ENCODE data around the gene TMEM43.

Gene TMEM43

DNA sequence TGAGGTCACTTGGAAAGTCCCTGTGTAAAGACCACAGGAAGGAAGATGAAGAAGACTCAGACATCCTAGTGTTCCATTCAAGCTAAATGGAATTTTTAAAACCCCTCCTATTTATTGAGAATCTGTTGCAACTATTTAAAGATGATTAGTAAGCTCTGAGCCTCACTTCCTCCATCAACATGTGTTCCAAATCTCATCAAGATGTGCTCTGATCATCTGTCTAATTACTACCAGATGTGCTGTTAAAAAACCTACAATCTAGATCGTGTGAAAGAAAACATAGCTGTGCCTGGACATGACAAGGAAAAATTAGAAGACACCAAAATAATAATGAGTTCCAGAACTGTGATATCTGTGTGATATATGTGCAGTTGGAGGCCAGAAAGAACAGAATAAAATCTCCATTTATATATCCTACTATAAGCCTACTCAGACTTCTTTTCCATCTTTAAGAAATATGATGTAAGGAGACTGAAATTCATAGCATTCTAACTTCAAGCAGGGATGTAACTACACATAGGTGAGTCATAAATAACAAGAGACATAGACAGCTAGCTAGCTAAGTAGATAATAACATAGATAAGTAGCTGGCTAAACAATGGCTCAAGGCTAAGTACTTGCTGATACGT is 45.8 kb downstream of the TMEM43 start:
- Histone ChIP-seq H3K27ac (replicated peaks; ENCODE audit: low read length) (no peak overlapping the region), H2AK5ac (ENCODE audit: low read depth, low read length) (no peak overlapping the region), H3K9me3 (replicated peaks in 1 of 2; ENCODE audit: control insufficient read depth in 2 of 2, insufficient read depth in 1 of 2, low read depth in 1 of 2, low read length in 2 of 2) (no peaks in the 10 kb centered on the region), H3K4ac (ENCODE audit: low read length) (no peak overlapping the region), H3K4me1 (ENCODE audit: control insufficient read depth in 2 of 2, insufficient read depth in 1 of 2, low read depth in 1 of 2, low read length in 2 of 2) (peaks cover 0 to 4% of the 10 kb centered on the region in 2 donors), H3K9ac (ENCODE audit: low read depth, low read length, poor library complexity) (no peak overlapping the region), H4K91ac (ENCODE audit: low read depth, low read length, poor library complexity) (no peak overlapping the region), H3K27me3 (ENCODE audit: control insufficient read depth in 3 of 3, insufficient read depth in 3 of 3, low read depth in 1 of 3, low read length in 3 of 3) (no peaks in the 10 kb centered on the region), H2AFZ (ENCODE audit: low read length) (no peak overlapping the region), H3K4me2 (ENCODE audit: insufficient read depth, low read length, poor library complexity, severe bottlenecking) (no peak overlapping the region), H3K4me3 (ENCODE audit: low read length in 2 of 2) (no peak overlapping the region), H2BK120ac (ENCODE audit: low read depth, low read length) (no peak overlapping the region), H3K79me1 (ENCODE audit: low read depth, low read length) (no peaks in the 10 kb centered on the region), H3K14ac (ENCODE audit: low read length) (no peak overlapping the region), H3K18ac (ENCODE audit: low read length) (no peak overlapping the region), H3K36me3 (replicated peaks in 1 of 2; ENCODE audit: control insufficient read depth in 2 of 2, insufficient read depth in 2 of 2, low read length in 2 of 2) (peaks cover 40 to 79% of the 10 kb centered on the region in 2 donors), H2BK5ac (ENCODE audit: low read length) (no peak overlapping the region), H2BK12ac (ENCODE audit: low read length) (no peak overlapping the region), H2BK15ac (ENCODE audit: low read length) (no peak overlapping the region), H3K23ac (ENCODE audit: low read depth, low read length, poor library complexity) (no peak overlapping the region), H4K8ac (ENCODE audit: low read depth, low read length) (no peak overlapping the region)
- WGBS, 2 donors (ENCODE audit: extremely low coverage in 2 of 2, insufficient read length in 2 of 2, insufficient replicate concordance in 1 of 2) = no CpG with 5 or more reads among the region's 2 CpGs
- DNase-seq (ENCODE audit: low spot score) = no peak

DNA sequence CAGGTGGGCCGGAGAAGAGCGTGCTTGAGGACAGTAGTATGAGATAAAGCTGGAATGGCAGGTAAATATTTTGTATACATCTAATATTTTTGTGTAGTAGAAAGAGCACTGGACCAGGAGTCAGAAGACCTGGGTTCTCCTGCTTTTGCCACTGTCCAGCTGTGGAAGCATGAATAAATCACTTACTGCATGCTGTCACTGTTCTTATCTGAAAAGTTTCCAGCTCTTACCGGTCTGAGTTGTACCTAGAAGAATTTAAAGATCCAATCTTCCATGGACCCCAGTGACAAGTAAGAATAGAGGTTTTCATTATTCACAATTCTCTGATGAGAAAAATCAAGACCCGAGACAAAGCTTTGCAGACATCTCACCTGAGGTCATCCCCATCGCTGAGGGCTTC is 47.6 kb downstream of the TMEM43 start:
- no peak overlapping the region for H2BK15ac ChIP-seq (ENCODE audit: low read length)
- H3K4me3 ChIP-seq (ENCODE audit: low read length in 2 of 2) = no peak overlapping the region
- WGBS, 2 donors (ENCODE audit: extremely low coverage in 2 of 2, insufficient read length in 2 of 2, insufficient replicate concordance in 1 of 2) = no CpG with 5 or more reads among the region's 5 CpGs
- H3K79me1 ChIP-seq (ENCODE audit: low read depth, low read length) = no peaks in the 10 kb centered on the region
- H4K8ac ChIP-seq (ENCODE audit: low read depth, low read length) = no peak overlapping the region
- H4K91ac ChIP-seq (ENCODE audit: low read depth, low read length, poor library complexity) = no peak overlapping the region
- no peak overlapping the region for H3K18ac ChIP-seq (ENCODE audit: low read length)
- no peak overlapping the region for H3K14ac ChIP-seq (ENCODE audit: low read length)
- no peaks in the 10 kb centered on the region for H3K27me3 ChIP-seq (ENCODE audit: control insufficient read depth in 3 of 3, insufficient read depth in 3 of 3, low read depth in 1 of 3, low read length in 3 of 3)
- no peak overlapping the region for H3K27ac ChIP-seq (replicated peaks; ENCODE audit: low read length)
- no peak overlapping the region for H3K9ac ChIP-seq (ENCODE audit: low read depth, low read length, poor library complexity)
- DNase-seq (ENCODE audit: low spot score) = no peak
- H3K4me2 ChIP-seq (ENCODE audit: insufficient read depth, low read length, poor library complexity, severe bottlenecking) = no peak overlapping the region
- H2BK5ac ChIP-seq (ENCODE audit: low read length) = no peak overlapping the region
- no peaks in the 10 kb centered on the region for H3K9me3 ChIP-seq (replicated peaks in 1 of 2; ENCODE audit: control insufficient read depth in 2 of 2, insufficient read depth in 1 of 2, low read depth in 1 of 2, low read length in 2 of 2)
- H3K4ac ChIP-seq (ENCODE audit: low read length) = no peak overlapping the region
- no peak overlapping the region for H2AFZ ChIP-seq (ENCODE audit: low read length)
- H3K36me3 ChIP-seq (replicated peaks in 1 of 2; ENCODE audit: control insufficient read depth in 2 of 2, insufficient read depth in 2 of 2, low read length in 2 of 2) = peaks cover 31 to 69% of the 10 kb centered on the region in 2 donors
- H3K23ac ChIP-seq (ENCODE audit: low read depth, low read length, poor library complexity) = no peak overlapping the region
- no peak overlapping the region for H2BK12ac ChIP-seq (ENCODE audit: low read length)
- no peak overlapping the region for H2AK5ac ChIP-seq (ENCODE audit: low read depth, low read length)
- H3K4me1 ChIP-seq (ENCODE audit: control insufficient read depth in 2 of 2, insufficient read depth in 1 of 2, low read depth in 1 of 2, low read length in 2 of 2) = peaks cover 2 to 7% of the 10 kb centered on the region in 2 donors
- no peak overlapping the region for H2BK120ac ChIP-seq (ENCODE audit: low read depth, low read length)

DNA sequence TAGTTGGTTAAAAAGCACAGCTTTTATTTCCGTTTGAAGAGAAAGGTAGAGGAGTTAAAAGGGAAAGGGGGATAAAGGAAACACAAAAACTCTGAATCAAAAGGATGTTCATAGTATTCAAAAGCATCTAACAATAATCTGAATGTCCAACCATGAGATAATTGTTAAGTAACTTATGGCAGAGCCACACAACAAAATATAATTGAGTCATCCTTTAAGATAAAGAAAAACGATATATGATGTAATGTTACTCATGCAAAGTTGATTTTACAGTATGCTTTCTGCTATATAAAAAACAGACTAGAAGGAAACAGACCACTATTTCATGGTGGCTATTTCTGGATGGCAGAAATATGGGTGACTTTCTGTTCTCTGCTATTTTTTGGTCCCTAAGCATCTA is 49.6 kb downstream of the TMEM43 start:
- H3K27me3 ChIP-seq (ENCODE audit: control insufficient read depth in 3 of 3, insufficient read depth in 3 of 3, low read depth in 1 of 3, low read length in 3 of 3) = no peaks in the 10 kb centered on the region
- no peak overlapping the region for H4K91ac ChIP-seq (ENCODE audit: low read depth, low read length, poor library complexity)
- no peak overlapping the region for H3K18ac ChIP-seq (ENCODE audit: low read length)
- no peak overlapping the region for H3K9ac ChIP-seq (ENCODE audit: low read depth, low read length, poor library complexity)
- H2BK5ac ChIP-seq (ENCODE audit: low read length) = no peak overlapping the region
- no peak for DNase-seq (ENCODE audit: low spot score)
- H3K23ac ChIP-seq (ENCODE audit: low read depth, low read length, poor library complexity) = no peak overlapping the region
- no CpG with 5 or more reads among the region's 2 CpGs for WGBS, 2 donors (ENCODE audit: extremely low coverage in 2 of 2, insufficient read length in 2 of 2, insufficient replicate concordance in 1 of 2)
- H3K4me2 ChIP-seq (ENCODE audit: insufficient read depth, low read length, poor library complexity, severe bottlenecking) = no peak overlapping the region
- no peaks in the 10 kb centered on the region for H3K79me1 ChIP-seq (ENCODE audit: low read depth, low read length)
- H2BK15ac ChIP-seq (ENCODE audit: low read length) = no peak overlapping the region
- no peak overlapping the region for H3K4ac ChIP-seq (ENCODE audit: low read length)
- no peaks in the 10 kb centered on the region for H3K9me3 ChIP-seq (replicated peaks in 1 of 2; ENCODE audit: control insufficient read depth in 2 of 2, insufficient read depth in 1 of 2, low read depth in 1 of 2, low read length in 2 of 2)
- H3K4me1 ChIP-seq (ENCODE audit: control insufficient read depth in 2 of 2, insufficient read depth in 1 of 2, low read depth in 1 of 2, low read length in 2 of 2) = peaks cover 4 to 9% of the 10 kb centered on the region in 2 donors
- H3K36me3 ChIP-seq (replicated peaks in 1 of 2; ENCODE audit: control insufficient read depth in 2 of 2, insufficient read depth in 2 of 2, low read length in 2 of 2) = peaks cover 20 to 49% of the 10 kb centered on the region in 2 donors
- no peak overlapping the region for H4K8ac ChIP-seq (ENCODE audit: low read depth, low read length)
- no peak overlapping the region for H3K14ac ChIP-seq (ENCODE audit: low read length)
- H3K4me3 ChIP-seq (ENCODE audit: low read length in 2 of 2) = no peak overlapping the region
- H2BK12ac ChIP-seq (ENCODE audit: low read length) = no peak overlapping the region
- no peak overlapping the region for H2AK5ac ChIP-seq (ENCODE audit: low read depth, low read length)
- no peak overlapping the region for H2BK120ac ChIP-seq (ENCODE audit: low read depth, low read length)
- no peak overlapping the region for H2AFZ ChIP-seq (ENCODE audit: low read length)
- no peak overlapping the region for H3K27ac ChIP-seq (replicated peaks; ENCODE audit: low read length)

DNA sequence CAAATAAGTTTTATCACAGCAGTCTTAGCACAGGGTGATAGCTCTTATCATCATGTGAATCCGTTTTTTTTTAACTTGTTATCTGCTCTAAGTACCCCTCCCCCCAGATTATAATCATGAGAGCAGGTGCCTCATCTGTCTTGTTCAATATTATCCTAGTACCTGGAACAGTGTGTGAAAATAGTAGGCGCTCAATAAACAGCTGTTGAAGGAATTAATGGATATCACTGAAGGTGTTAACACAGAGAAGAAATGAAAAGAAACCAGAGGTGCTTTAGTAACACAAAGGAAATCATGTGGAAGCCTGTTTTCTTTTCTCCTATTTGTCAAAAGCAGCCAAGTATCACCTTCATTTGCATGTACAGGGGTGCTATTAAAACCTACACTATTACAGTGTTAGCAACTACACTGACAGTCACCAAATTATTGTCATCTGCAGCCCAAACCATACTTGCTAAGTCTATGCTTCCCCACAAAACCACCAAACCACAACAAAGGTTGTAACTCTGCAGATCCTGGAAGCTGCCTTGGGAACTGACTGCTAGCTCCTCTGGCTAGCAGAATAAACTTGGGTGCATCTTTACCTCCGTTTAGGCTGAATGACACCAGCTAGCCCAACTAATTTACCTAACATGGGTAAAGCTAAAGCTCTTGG is 50.7 kb downstream of the TMEM43 start:
- Histone ChIP-seq H2BK120ac (ENCODE audit: low read depth, low read length) (no peak overlapping the region), H3K27me3 (ENCODE audit: control insufficient read depth in 3 of 3, insufficient read depth in 3 of 3, low read depth in 1 of 3, low read length in 3 of 3) (no peaks in the 10 kb centered on the region), H3K9me3 (replicated peaks in 1 of 2; ENCODE audit: control insufficient read depth in 2 of 2, insufficient read depth in 1 of 2, low read depth in 1 of 2, low read length in 2 of 2) (no peaks in the 10 kb centered on the region), H3K14ac (ENCODE audit: low read length) (no peak overlapping the region), H2BK12ac (ENCODE audit: low read length) (no peak overlapping the region), H3K4me2 (ENCODE audit: insufficient read depth, low read length, poor library complexity, severe bottlenecking) (no peak overlapping the region), H3K18ac (ENCODE audit: low read length) (no peak overlapping the region), H3K36me3 (replicated peaks in 1 of 2; ENCODE audit: control insufficient read depth in 2 of 2, insufficient read depth in 2 of 2, low read length in 2 of 2) (peaks cover 14 to 39% of the 10 kb centered on the region in 2 donors), H3K4ac (ENCODE audit: low read length) (no peak overlapping the region), H3K23ac (ENCODE audit: low read depth, low read length, poor library complexity) (no peak overlapping the region), H4K8ac (ENCODE audit: low read depth, low read length) (no peak overlapping the region), H2BK5ac (ENCODE audit: low read length) (no peak overlapping the region), H3K79me1 (ENCODE audit: low read depth, low read length) (no peaks in the 10 kb centered on the region), H2BK15ac (ENCODE audit: low read length) (no peak overlapping the region), H2AK5ac (ENCODE audit: low read depth, low read length) (no peak overlapping the region), H3K9ac (ENCODE audit: low read depth, low read length, poor library complexity) (no peak overlapping the region), H2AFZ (ENCODE audit: low read length) (no peak overlapping the region), H3K4me1 (ENCODE audit: control insufficient read depth in 2 of 2, insufficient read depth in 1 of 2, low read depth in 1 of 2, low read length in 2 of 2) (peaks cover 4 to 14% of the 10 kb centered on the region in 2 donors), H3K4me3 (ENCODE audit: low read length in 2 of 2) (no peak overlapping the region), H3K27ac (replicated peaks; ENCODE audit: low read length) (no peak overlapping the region), H4K91ac (ENCODE audit: low read depth, low read length, poor library complexity) (no peak overlapping the region)
- no peak for DNase-seq (ENCODE audit: low spot score)
- no CpG with 5 or more reads among the region's 3 CpGs for WGBS, 2 donors (ENCODE audit: extremely low coverage in 2 of 2, insufficient read length in 2 of 2, insufficient replicate concordance in 1 of 2)

All from neuronal stem cell (in vitro differentiated cells).